ENCODE results near the gene PDE5A. TPM values are rescaled to one million over a fixed set of nuclear protein-coding genes. Genes with fewer than 3 reads are reported as not detected.

The PDE5A gene
- total RNA-seq, 2 donors from 2014 or later: 0.94 to 1.0 TPM

DNA sequence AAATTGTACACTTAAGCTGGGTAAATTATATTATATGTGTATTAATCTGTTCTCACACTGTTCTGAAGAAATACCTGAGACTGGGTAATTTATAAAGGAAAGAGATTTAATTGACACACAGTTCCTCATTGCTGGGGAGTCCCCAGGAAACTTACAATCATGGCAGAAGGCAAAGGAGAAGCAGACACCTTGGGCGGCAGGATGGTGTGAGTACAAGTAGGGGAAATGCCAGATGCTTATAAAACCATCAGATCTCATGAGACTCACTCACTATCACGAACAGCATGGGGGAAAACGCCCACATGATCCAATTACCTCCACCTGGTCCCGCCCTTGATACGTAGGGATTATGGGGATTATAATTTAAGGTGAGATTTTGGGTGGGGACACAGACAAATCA lies 34.9 kb downstream of the PDE5A start:
- Mint-ChIP-seq H3K36me3 (ENCODE audit: insufficient read depth in 2 of 2) (peaks cover 2% of the 10 kb centered on the region in 2 donors), H3K4me1 (ENCODE audit: low read depth) (no peaks in the 10 kb centered on the region), H3K4me3 (no peak overlapping the region), H3K27ac (no peak overlapping the region), H3K9me3 (no peaks in the 10 kb centered on the region), H3K27me3 (ENCODE audit: low read depth) (no peaks in the 10 kb centered on the region)
- ATAC-seq (replicated peaks in 1 of 2) (no peak), DNase-seq (no peak)

DNA sequence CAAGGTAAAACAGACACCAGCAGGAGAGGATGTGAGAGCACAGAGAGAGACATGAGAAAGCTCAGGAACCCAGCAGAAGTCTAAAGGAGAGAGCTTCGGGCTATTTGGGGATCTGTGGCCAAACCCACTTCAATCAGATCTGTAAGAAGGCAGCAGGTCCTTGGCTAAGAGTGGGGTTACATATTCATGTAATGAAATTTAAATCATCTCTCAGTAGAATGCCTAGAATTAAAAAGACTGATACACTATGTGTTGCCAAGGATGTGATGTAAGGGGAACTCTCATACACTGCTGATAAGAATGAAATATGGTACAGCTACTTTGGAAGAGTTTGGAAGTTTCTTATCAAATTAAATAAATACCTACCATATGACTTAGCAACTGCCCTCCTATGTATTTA lies 35.8 kb downstream of the PDE5A start:
- H3K27ac Mint-ChIP-seq: no peak overlapping the region
- no peaks in the 10 kb centered on the region for H3K36me3 Mint-ChIP-seq (ENCODE audit: insufficient read depth in 2 of 2)
- H3K4me3 Mint-ChIP-seq: no peak overlapping the region
- H3K9me3 Mint-ChIP-seq: no peaks in the 10 kb centered on the region
- H3K27me3 Mint-ChIP-seq (ENCODE audit: low read depth): no peaks in the 10 kb centered on the region
- DNase-seq (no peak), ATAC-seq (replicated peaks in 1 of 2) (no peak)
- no peaks in the 10 kb centered on the region for H3K4me1 Mint-ChIP-seq (ENCODE audit: low read depth)

DNA sequence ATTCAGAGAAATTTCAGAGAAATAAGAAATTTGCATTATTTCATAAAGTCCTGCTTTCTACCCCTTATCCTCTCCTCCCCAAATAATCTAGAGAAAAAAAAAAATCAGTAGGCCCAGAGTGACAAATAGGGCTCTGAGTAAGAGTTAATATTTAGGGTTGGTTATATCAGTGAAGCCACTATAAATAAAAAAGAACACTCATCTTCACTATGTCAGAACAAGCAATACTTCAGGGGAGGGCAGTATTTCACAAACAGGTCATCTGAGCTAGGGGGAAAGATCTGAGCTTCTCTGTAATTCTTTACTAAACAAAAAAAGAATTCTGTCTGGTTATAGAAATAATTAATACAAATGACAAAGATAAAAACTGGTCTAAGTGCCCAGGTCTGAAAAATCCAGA lies 39.4 kb downstream of the PDE5A start:
- Mint-ChIP-seq H3K4me1 (ENCODE audit: low read depth) (no peaks in the 10 kb centered on the region), H3K27ac (no peak overlapping the region), H3K9me3 (no peaks in the 10 kb centered on the region), H3K4me3 (no peak overlapping the region), H3K36me3 (ENCODE audit: insufficient read depth in 2 of 2) (no peaks in the 10 kb centered on the region), H3K27me3 (ENCODE audit: low read depth) (no peaks in the 10 kb centered on the region)
- DNase-seq: no peak
- ATAC-seq (replicated peaks in 1 of 2): no peak

DNA sequence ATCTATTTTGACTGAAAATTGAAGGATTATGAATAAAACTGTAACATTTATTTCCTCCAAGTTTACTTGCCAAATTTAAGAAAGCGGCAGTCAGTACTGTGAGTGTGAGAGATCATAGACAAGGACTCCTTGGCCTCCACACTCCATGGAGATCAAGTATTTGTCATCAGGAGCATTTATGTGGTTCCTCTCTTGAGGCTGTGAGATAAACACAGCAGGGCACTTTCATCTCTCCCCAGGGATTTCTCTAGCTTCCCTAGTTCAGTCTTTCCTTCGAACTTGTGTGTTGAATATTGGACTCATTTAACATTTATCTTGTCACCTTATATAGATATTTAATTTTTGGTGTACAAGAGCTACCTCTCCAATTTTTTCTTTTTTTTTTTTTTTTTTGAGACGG lies 40.8 kb downstream of the PDE5A start:
- H3K27me3 Mint-ChIP-seq (ENCODE audit: low read depth): no peaks in the 10 kb centered on the region

DNA sequence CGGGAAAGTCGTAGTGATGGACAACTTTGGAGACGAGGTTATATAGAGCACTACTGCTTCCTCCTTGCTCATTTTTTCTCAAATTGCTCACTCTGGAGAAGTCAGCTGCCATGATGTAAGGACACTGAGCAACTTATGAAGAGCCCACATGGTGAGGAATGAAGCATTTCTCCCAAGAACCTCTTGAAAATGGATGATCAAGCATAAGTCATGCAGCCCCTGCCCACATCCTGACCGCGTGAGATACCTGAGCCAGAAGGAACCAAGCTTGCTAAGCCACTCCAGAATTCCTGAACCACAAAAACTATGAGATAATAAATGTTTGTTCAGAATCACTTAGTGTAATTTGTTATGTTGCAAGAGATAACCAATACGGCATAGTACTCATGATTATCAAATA lies 42.8 kb downstream of the PDE5A start:
- Mint-ChIP-seq H3K4me3 (no peak overlapping the region), H3K9me3 (no peaks in the 10 kb centered on the region), H3K4me1 (ENCODE audit: low read depth) (no peaks in the 10 kb centered on the region), H3K27me3 (ENCODE audit: low read depth) (no peaks in the 10 kb centered on the region), H3K27ac (no peak overlapping the region), H3K36me3 (ENCODE audit: insufficient read depth in 2 of 2) (peaks cover 0 to 1% of the 10 kb centered on the region in 2 donors)
- DNase-seq: no peak
- no peak for ATAC-seq (replicated peaks in 1 of 2)

More for the DNA sequence above, 40.8 kb downstream of the PDE5A start:
- no peak overlapping the region for H3K4me3 Mint-ChIP-seq
- peaks cover 0 to 1% of the 10 kb centered on the region in 2 donors for H3K36me3 Mint-ChIP-seq (ENCODE audit: insufficient read depth in 2 of 2)
- no peaks in the 10 kb centered on the region for H3K9me3 Mint-ChIP-seq
- ATAC-seq (replicated peaks in 1 of 2) (no peak), DNase-seq (no peak)
- no peaks in the 10 kb centered on the region for H3K4me1 Mint-ChIP-seq (ENCODE audit: low read depth)
- no peak overlapping the region for H3K27ac Mint-ChIP-seq

DNA sequence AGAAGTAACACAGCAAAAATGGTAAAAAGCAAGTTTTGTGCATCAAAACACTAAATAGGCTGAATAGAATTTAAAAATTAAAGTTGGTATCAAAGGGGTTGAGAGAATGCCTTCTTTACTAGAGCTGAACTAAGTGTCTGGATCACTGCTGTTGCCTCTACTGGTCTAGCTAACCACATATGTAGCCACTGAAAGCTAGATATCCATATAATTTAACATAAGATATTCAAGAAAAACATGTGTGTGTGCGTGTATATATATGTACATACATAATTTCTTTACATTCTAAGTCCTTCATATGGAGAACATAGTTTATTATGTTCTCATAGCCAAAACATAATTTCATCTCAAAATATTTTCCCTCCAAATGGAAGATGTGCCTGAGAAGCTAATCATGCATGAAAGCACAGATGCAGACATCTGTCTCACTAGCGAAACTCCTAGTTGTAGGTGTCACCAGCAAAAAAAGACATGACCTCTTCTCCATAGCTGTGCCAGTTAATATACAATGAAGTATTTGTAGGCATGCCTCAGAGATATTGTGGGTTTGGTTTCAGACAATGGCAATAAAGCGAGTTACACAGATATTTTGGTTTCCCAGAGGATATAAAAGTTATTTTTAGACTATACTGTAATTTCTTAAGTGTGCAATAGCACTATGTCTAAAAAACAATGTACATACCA lies 47.3 kb downstream of the PDE5A start:
- Mint-ChIP-seq H3K4me1 (ENCODE audit: low read depth) (no peaks in the 10 kb centered on the region), H3K36me3 (ENCODE audit: insufficient read depth in 2 of 2) (peaks cover 5 to 6% of the 10 kb centered on the region in 2 donors), H3K27ac (no peak overlapping the region), H3K4me3 (no peak overlapping the region), H3K27me3 (ENCODE audit: low read depth) (no peaks in the 10 kb centered on the region), H3K9me3 (peaks cover 3 to 5% of the 10 kb centered on the region in 2 donors)
- ATAC-seq (replicated peaks in 1 of 2): no peak
- DNase-seq: no peak

DNA sequence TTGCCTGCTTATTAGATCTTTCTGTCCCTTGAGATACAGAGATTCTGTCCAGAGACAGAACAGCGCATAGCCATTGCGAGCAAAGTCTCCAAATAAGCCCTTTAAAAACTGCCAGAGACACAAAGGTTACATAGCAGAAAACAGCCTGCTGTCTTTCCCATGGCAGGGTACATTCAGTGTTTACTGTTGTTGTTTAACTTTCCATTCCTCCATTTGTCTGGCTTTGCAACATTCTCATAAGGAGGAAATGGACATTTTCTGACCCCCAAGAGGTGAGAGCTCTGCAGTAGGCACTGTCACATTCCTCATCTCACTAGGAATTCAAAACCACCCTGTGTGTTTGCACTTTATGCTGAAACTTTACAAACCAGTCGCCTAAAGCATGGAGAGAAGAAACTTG lies 48.3 kb downstream of the PDE5A start:
- peaks cover 6% of the 10 kb centered on the region in 2 donors for H3K36me3 Mint-ChIP-seq (ENCODE audit: insufficient read depth in 2 of 2)
- H3K4me1 Mint-ChIP-seq (ENCODE audit: low read depth): no peaks in the 10 kb centered on the region
- no peaks in the 10 kb centered on the region for H3K27me3 Mint-ChIP-seq (ENCODE audit: low read depth)
- H3K9me3 Mint-ChIP-seq: peaks cover 5% of the 10 kb centered on the region in 2 donors
- H3K27ac Mint-ChIP-seq: no peak overlapping the region
- ATAC-seq (replicated peaks in 1 of 2) (no peak), DNase-seq (no peak)
- no peak overlapping the region for H3K4me3 Mint-ChIP-seq

DNA sequence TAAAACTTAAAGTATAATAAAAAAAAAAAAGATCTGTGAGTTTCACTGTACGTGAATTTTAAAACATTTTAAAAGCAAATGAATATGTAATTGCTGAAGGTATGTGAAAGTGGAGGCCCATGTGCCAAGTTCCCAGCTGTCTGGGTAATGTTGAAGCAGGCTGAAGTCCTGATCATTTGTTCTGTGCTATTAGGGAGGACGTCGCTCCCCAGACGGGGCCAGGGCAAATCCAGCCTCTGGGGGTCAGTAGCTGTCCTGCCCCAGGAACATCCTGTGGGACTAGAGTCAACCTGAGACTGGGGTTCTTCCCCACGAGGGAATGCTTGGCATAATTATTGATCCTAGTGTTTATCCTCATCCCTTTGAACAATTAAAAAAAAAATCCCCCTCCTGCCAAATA lies 48.8 kb downstream of the PDE5A start:
- Mint-ChIP-seq H3K27ac (no peak overlapping the region), H3K27me3 (ENCODE audit: low read depth) (no peaks in the 10 kb centered on the region), H3K4me3 (no peak overlapping the region), H3K9me3 (peaks cover 6 to 8% of the 10 kb centered on the region in 2 donors), H3K4me1 (ENCODE audit: low read depth) (no peaks in the 10 kb centered on the region), H3K36me3 (ENCODE audit: insufficient read depth in 2 of 2) (peaks cover 6 to 7% of the 10 kb centered on the region in 2 donors)
- DNase-seq (no peak), ATAC-seq (replicated peaks in 1 of 2) (no peak)

DNA sequence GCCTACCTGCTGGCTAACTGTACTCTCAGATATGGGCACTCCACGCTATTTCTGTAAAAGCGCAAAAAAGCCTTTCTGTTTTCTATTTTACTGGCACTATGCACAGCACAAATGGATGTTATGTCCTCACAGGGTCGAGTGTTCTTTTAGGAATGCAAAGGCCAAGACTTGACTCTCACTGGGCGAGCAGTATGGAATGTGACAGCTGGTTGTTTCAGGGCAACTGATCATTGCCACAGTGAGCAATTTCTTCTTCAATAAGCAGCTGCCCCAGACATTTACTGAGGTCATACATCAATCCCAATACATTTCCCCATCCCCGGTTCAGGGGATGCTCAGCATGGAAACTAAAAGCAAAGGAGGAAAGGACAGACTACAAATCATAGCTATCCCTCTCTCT lies 58.2 kb downstream of the PDE5A start:
- ATAC-seq (replicated peaks in 1 of 2) (no peak), DNase-seq (no peak)
- Mint-ChIP-seq H3K9me3 (peaks cover 3 to 4% of the 10 kb centered on the region in 2 donors), H3K4me3 (no peak overlapping the region), H3K27me3 (ENCODE audit: low read depth) (no peaks in the 10 kb centered on the region), H3K4me1 (ENCODE audit: low read depth) (no peaks in the 10 kb centered on the region), H3K36me3 (ENCODE audit: insufficient read depth in 2 of 2) (peaks cover 0 to 6% of the 10 kb centered on the region in 2 donors), H3K27ac (no peak overlapping the region)

DNA sequence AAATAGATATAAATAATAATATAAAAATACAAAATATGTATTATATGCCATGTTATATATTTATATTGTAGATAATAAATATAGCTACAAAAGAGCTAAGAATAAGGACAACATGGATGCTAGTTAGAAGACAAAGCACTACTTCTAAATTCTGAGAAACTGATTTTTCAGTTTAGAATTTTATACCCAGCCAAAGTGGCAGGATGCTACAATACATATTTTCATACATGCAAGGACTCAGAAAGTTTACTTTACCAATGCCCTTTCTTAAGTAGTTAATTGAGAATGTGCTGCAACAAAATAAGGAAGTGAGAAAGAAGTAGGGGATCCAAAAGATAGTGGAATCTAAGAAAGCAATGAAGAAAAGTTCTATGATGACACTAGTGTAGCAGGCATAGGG lies 64.5 kb downstream of the PDE5A start:
- peaks cover 4 to 6% of the 10 kb centered on the region in 2 donors for H3K36me3 Mint-ChIP-seq (ENCODE audit: insufficient read depth in 2 of 2)
- DNase-seq (no peak), ATAC-seq (replicated peaks in 1 of 2) (no peak)
- no peak overlapping the region for H3K27ac Mint-ChIP-seq
- no peaks in the 10 kb centered on the region for H3K4me1 Mint-ChIP-seq (ENCODE audit: low read depth)
- peaks cover 8% of the 10 kb centered on the region in 2 donors for H3K9me3 Mint-ChIP-seq
- H3K27me3 Mint-ChIP-seq (ENCODE audit: low read depth): no peaks in the 10 kb centered on the region
- no peak overlapping the region for H3K4me3 Mint-ChIP-seq

DNA sequence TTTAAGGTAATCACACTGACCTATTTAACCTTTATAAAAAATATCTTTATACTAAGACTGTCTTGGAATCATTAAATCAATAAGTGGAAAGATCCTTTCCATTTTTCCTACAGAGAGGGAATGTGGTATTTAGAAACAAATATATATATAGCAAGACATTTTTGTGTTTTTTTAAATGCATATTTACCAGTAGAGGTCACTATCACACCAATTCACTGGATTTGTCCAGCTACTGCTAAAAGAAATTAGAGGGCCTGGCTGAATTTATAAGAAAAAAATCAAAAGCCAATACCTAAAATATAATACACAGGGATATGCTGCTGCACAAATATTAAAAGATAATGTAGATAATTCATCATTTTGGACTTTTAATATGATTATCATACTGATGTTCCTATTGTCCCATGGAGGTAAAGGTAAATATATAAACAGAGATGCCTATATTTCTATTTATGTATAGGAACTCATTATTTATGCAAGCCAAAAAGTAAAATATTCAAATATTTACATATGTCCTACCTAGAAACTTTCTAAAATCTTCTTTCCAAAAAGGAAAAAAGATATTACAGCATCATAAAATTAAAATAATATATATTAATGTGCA lies 69.5 kb downstream of the PDE5A start:
- DNase-seq (no peak), ATAC-seq (replicated peaks in 1 of 2) (no peak)
- Mint-ChIP-seq H3K4me3 (no peak overlapping the region), H3K27ac (no peak overlapping the region), H3K36me3 (ENCODE audit: insufficient read depth in 2 of 2) (peaks cover 4% of the 10 kb centered on the region in 2 donors), H3K27me3 (ENCODE audit: low read depth) (no peaks in the 10 kb centered on the region), H3K9me3 (peaks cover 5 to 6% of the 10 kb centered on the region in 2 donors), H3K4me1 (ENCODE audit: low read depth) (no peaks in the 10 kb centered on the region)

DNA sequence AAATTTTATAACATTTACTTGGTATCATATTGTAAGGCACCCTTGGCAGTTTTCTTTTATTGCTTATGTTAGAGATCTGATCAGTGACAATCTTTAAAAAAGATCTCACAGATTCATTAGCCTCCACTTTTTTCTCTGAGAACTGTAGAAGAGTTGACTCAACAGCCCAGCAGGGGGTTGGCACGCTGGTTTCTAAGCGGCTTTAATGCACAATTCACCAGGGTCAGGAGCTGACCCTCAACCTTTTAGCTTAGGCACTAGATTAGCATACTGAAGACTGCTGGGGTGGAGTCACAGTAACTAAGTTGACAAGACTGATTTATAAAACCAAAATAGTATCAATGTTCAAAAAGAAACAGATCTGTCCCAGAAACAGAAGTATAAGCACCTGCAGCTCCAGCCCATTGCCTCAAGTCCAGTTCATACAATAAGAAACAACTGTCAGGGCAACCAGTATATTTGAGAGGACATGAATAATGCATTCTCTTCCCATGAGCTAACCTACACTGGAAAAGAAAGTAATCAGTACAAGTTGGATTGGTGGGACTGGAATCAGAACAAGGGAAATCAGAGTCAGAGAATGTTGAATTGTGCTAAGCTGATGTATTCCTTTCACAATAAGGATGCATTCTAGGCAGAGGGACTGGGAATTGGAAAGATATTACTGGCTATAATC lies 77.6 kb downstream of the PDE5A start:
- Mint-ChIP-seq H3K4me3 (no peak overlapping the region), H3K9me3 (no peaks in the 10 kb centered on the region), H3K27me3 (ENCODE audit: low read depth) (no peaks in the 10 kb centered on the region), H3K36me3 (ENCODE audit: insufficient read depth in 2 of 2) (no peaks in the 10 kb centered on the region), H3K27ac (no peak overlapping the region), H3K4me1 (ENCODE audit: low read depth) (no peaks in the 10 kb centered on the region)
- DNase-seq: no peak
- ATAC-seq (replicated peaks in 1 of 2): no peak

DNA sequence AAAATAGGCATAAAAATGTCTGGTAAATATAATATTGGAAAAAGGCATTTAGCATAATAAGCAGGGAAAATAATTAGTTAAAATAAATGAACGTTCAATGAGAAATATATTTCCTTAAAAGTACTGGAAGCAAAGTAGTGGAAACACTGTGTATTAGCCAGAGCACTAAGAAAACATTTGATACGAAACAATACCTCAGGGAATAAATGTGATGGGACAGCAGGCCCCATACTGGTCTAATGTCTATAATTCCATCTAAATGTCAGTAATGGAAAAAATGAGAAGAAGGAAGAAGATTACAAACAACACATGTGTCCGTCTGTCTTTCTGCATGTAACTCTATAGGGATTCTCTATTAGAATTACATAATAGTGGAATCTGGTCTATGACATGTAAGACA lies 79.0 kb downstream of the PDE5A start:
- Mint-ChIP-seq H3K4me3 (no peak overlapping the region), H3K27me3 (ENCODE audit: low read depth) (no peaks in the 10 kb centered on the region), H3K27ac (no peak overlapping the region), H3K4me1 (ENCODE audit: low read depth) (no peaks in the 10 kb centered on the region), H3K9me3 (no peaks in the 10 kb centered on the region), H3K36me3 (ENCODE audit: insufficient read depth in 2 of 2) (no peaks in the 10 kb centered on the region)
- ATAC-seq (replicated peaks in 1 of 2) (no peak), DNase-seq (no peak)
